Measurements from ENCODE around the gene SIRPG.

Gene SIRPG

DNA sequence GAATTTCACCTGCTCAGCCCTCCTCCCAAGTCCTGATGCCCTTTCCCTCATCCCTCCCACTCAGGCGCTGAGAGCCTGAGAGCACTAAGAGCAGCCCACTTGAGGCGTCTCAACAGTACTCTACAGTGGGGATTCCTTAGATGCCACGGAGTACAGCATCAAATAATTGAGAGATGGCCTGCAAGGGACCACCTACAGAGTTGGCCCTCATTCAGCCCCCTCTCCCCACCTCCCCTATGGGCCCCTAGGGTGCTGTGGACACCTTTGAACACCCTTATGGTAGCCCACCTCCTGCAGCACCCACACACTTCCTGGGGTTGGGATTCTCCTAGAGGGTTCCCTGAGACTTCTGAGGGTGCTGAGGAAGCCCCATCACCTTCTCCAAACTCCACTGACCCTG lies 37.1 kb upstream of the SIRPG start:
- TF ChIP-seq YY1 (IDR thresholded peaks at IDR 0.05; ENCODE audit: low read depth): no peak
- TF ChIP-seq, protein P1, sequence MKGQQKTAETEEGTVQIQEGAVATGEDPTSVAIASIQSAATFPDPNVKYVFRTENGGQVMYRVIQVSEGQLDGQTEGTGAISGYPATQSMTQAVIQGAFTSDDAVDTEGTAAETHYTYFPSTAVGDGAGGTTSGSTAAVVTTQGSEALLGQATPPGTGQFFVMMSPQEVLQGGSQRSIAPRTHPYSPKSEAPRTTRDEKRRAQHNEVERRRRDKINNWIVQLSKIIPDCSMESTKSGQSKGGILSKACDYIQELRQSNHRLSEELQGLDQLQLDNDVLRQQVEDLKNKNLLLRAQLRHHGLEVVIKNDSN (IDR thresholded peaks at IDR 0.05): no peak
- TF ChIP-seq FOXM1 (IDR thresholded peaks at IDR 0.05; ENCODE audit: borderline replicate concordance, low read depth): no peak
- TF ChIP-seq, protein P2, sequence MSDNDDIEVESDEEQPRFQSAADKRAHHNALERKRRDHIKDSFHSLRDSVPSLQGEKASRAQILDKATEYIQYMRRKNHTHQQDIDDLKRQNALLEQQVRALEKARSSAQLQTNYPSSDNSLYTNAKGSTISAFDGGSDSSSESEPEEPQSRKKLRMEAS (IDR thresholded peaks at IDR 0.05): no peak
- no peak for TF ChIP-seq NFIC (IDR thresholded peaks at IDR 0.05)
- TF ChIP-seq RAD21 (IDR thresholded peaks at IDR 0.05; ENCODE audit: low read depth): no peak
- TF ChIP-seq EGR1 (IDR thresholded peaks at IDR 0.05): no peak
- TF ChIP-seq ZBTB7A (IDR thresholded peaks at IDR 0.05; ENCODE audit: low read depth): no peak
- no peak for TF ChIP-seq CEBPB (IDR thresholded peaks at IDR 0.05)
- no peak for TF ChIP-seq TCF12 (IDR thresholded peaks at IDR 0.05; ENCODE audit: low read depth)
- no peak for TF ChIP-seq TEAD4 (IDR thresholded peaks at IDR 0.05)
- no peak for TF ChIP-seq EP300 (IDR thresholded peaks at IDR 0.05; ENCODE audit: borderline replicate concordance)
- TF ChIP-seq TAF1 (IDR thresholded peaks at IDR 0.05; ENCODE audit: low read depth): no peak
- no peak for TF ChIP-seq CREB1 (IDR thresholded peaks at IDR 0.05; ENCODE audit: low read depth)
- TF ChIP-seq, protein P3, sequence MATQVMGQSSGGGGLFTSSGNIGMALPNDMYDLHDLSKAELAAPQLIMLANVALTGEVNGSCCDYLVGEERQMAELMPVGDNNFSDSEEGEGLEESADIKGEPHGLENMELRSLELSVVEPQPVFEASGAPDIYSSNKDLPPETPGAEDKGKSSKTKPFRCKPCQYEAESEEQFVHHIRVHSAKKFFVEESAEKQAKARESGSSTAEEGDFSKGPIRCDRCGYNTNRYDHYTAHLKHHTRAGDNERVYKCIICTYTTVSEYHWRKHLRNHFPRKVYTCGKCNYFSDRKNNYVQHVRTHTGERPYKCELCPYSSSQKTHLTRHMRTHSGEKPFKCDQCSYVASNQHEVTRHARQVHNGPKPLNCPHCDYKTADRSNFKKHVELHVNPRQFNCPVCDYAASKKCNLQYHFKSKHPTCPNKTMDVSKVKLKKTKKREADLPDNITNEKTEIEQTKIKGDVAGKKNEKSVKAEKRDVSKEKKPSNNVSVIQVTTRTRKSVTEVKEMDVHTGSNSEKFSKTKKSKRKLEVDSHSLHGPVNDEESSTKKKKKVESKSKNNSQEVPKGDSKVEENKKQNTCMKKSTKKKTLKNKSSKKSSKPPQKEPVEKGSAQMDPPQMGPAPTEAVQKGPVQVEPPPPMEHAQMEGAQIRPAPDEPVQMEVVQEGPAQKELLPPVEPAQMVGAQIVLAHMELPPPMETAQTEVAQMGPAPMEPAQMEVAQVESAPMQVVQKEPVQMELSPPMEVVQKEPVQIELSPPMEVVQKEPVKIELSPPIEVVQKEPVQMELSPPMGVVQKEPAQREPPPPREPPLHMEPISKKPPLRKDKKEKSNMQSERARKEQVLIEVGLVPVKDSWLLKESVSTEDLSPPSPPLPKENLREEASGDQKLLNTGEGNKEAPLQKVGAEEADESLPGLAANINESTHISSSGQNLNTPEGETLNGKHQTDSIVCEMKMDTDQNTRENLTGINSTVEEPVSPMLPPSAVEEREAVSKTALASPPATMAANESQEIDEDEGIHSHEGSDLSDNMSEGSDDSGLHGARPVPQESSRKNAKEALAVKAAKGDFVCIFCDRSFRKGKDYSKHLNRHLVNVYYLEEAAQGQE (IDR thresholded peaks at IDR 0.05; ENCODE audit: low read depth): no peak

DNA sequence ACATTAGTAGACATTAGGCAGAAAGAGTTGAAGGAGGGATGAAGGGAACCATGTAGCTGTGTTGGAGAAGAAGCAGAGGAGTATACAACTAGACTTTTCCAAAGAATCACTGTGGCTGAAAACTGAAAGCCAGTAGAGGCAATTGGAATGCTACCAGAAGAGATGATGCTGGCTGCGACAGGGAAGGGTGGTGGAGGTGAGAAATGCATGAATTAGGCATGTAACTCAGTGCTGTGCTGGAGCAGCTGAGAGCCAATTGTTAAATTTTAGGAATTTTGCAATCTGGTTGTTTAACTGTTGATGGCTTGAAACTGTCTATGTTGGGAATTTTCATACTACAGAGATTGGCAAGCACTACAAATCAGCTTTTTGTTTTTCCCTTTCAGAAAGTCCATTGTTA lies 35.8 kb upstream of the SIRPG start:
- TF ChIP-seq RAD21 (IDR thresholded peaks at IDR 0.05; ENCODE audit: low read depth) (no peak), FOXM1 (IDR thresholded peaks at IDR 0.05; ENCODE audit: borderline replicate concordance, low read depth) (no peak), ZBTB7A (IDR thresholded peaks at IDR 0.05; ENCODE audit: low read depth) (no peak), YY1 (IDR thresholded peaks at IDR 0.05; ENCODE audit: low read depth) (no peak), EGR1 (IDR thresholded peaks at IDR 0.05) (no peak), TAF1 (IDR thresholded peaks at IDR 0.05; ENCODE audit: low read depth) (no peak), TEAD4 (IDR thresholded peaks at IDR 0.05) (no peak), CREB1 (IDR thresholded peaks at IDR 0.05; ENCODE audit: low read depth) (no peak), CEBPB (IDR thresholded peaks at IDR 0.05) (no peak), TCF12 (IDR thresholded peaks at IDR 0.05; ENCODE audit: low read depth) (no peak), EP300 (IDR thresholded peaks at IDR 0.05; ENCODE audit: borderline replicate concordance) (no peak)
- TF ChIP-seq, protein P3 (IDR thresholded peaks at IDR 0.05; ENCODE audit: low read depth): no peak
- TF ChIP-seq, protein P1 (IDR thresholded peaks at IDR 0.05): no peak
- TF ChIP-seq, protein P2 (IDR thresholded peaks at IDR 0.05): no peak

DNA sequence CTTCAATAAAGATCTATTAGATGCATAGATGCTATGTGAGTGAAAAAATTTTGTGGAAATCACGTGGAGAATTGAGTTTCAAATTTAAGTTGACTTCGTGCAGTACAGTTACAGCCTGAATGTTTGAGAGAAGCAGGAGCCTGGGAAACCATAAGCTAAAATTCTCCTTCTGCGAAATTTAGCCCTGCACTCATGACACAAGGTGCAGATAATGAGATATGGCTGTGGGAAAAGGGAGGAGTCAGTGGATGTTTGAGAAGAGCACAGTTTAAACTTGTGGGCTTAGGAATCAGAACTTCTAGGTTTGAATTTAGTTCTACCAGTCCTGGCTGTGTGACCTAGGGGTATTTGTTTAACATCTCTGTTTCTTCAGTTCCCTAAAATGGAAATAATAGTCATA lies 32.1 kb upstream of the SIRPG start:
- no peak for TF ChIP-seq ZBTB7A (IDR thresholded peaks at IDR 0.05; ENCODE audit: low read depth)
- TF ChIP-seq TEAD4 (IDR thresholded peaks at IDR 0.05): no peak
- TF ChIP-seq CREB1 (IDR thresholded peaks at IDR 0.05; ENCODE audit: low read depth): no peak

DNA sequence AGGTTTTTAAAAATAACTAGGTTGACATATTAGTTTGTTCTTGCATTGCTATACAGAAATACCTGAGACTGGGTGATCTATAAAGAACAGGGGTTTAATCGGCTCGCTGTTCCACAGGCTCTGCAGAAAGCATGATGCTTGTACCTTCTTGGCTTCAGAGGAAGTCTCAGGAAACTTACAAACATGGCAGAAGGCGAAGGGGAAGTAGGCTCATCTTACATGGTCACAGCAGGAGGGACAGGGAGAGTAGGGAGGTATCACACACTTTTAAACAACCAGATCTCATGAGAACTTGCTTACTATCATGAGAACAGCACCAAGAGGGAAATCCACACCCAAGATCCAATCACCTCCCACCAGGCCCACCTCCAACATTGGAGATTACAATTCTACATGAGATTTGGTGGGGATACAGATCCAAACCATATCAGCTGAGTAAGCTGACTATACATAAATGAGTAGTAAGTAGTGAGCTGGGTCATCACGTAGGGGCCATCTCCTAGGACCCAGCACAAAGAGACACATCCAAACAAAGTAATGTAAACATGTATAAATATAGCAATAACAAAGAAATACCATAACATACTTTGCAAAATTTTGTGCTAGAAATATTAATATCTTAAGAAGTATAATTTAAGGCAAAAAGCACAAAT lies 31.4 kb upstream of the SIRPG start:
- no peak for TF ChIP-seq NFIC (IDR thresholded peaks at IDR 0.05)
- no peak for TF ChIP-seq EP300 (IDR thresholded peaks at IDR 0.05; ENCODE audit: borderline replicate concordance)
- TF ChIP-seq TCF12 (IDR thresholded peaks at IDR 0.05; ENCODE audit: low read depth): no peak

DNA sequence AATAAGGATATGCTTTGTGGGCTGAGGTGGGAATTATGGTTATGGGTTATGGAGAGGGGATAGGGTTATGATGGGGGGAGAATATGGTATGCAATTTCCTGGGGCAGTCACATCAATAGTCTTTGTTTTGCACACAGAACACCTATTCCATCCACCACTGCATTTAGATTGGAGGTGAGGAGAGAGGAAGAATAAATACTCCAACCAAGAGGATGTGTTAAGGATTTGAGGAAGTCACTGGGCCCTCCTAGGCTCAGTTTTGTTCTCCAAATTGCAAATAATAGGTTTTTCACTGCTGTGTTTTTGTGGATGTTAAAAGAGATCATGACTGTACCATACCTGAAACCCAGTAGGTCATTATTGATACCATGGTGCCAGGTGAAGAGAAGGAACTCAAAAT lies 29.5 kb upstream of the SIRPG start:
- TF ChIP-seq EGR1 (IDR thresholded peaks at IDR 0.05) (no peak), TAF1 (IDR thresholded peaks at IDR 0.05; ENCODE audit: low read depth) (no peak), FOXM1 (IDR thresholded peaks at IDR 0.05; ENCODE audit: borderline replicate concordance, low read depth) (no peak), CEBPB (IDR thresholded peaks at IDR 0.05) (no peak), TCF12 (IDR thresholded peaks at IDR 0.05; ENCODE audit: low read depth) (no peak)
- TF ChIP-seq, protein P2 (IDR thresholded peaks at IDR 0.05): no peak

DNA sequence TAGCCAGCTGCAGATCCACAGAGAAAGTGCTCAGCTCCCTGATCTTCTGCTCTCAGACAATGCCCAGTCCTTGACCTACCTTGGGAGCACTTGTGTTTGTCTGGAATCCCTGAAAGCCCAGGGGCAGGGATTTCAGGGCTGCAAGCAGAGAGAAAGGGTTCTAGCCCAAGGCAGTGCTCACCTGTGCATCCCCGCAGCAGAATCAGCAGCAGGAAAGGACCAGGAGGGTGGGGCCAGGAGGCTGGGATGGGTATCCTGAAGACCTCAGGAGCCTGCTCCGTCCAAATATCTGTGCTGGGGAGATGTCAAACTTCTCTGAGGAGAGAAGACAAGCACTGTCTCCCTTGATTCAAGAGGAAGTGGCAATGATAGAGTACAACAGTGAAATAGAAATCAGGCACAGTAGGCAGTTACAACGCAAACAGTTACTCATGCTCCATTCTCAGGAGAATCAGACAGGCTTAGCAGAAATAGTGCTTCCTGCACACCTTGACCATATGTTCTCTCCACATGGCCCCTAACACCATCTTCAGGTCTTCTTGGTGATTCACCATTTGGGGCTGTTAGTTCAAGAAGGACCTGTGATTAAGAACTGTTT lies 28.7 kb upstream of the SIRPG start:
- no peak for TF ChIP-seq TAF1 (IDR thresholded peaks at IDR 0.05; ENCODE audit: low read depth)
- no peak for TF ChIP-seq EP300 (IDR thresholded peaks at IDR 0.05; ENCODE audit: borderline replicate concordance)
- TF ChIP-seq, protein P3 (IDR thresholded peaks at IDR 0.05; ENCODE audit: low read depth): no peak
- TF ChIP-seq CEBPB (IDR thresholded peaks at IDR 0.05): no peak
- no peak for TF ChIP-seq RAD21 (IDR thresholded peaks at IDR 0.05; ENCODE audit: low read depth)
- no peak for TF ChIP-seq ZBTB7A (IDR thresholded peaks at IDR 0.05; ENCODE audit: low read depth)
- TF ChIP-seq TEAD4 (IDR thresholded peaks at IDR 0.05): no peak
- no peak for TF ChIP-seq YY1 (IDR thresholded peaks at IDR 0.05; ENCODE audit: low read depth)
- TF ChIP-seq CREB1 (IDR thresholded peaks at IDR 0.05; ENCODE audit: low read depth): no peak
- TF ChIP-seq EGR1 (IDR thresholded peaks at IDR 0.05): no peak
- TF ChIP-seq, protein P2 (IDR thresholded peaks at IDR 0.05): no peak
- no peak for TF ChIP-seq TCF12 (IDR thresholded peaks at IDR 0.05; ENCODE audit: low read depth)
- TF ChIP-seq, protein P1 (IDR thresholded peaks at IDR 0.05): no peak
- no peak for TF ChIP-seq FOXM1 (IDR thresholded peaks at IDR 0.05; ENCODE audit: borderline replicate concordance, low read depth)
